Epidermal melanocyte (primary cell): ENCODE results near the gene MRPL57.
"Not testable (repeated sequence)": the region's sequence is repeated elsewhere in the genome, so short reads cannot be mapped to it uniquely, and the experiment has no call there.

Source experiments
- DNase-seq: peaks from one replicate; pipeline ENCODE4 v3.0.0; 2011; ENCODE audit warnings: low spot score; ENCODE audit not compliant: insufficient read length

The MRPL57 gene

DNA sequence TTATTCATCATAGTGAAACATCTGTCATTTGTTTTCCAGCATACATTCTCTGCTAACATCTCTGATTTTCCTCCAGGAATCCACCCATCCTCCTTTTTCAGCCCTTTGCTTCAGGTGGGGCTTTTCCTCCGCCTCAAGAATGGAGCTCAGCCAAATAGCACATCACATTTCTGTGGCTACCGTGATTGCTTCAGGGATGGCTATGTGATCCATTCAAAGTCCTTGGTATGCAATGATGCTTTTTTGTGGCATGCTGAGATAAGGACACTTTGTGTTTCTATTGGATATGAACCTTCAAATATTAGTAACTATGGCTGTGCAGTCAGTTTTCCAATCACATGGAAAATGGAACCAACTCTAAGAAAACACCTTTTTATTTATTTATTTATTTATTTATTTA lies 18.3 kb downstream of the MRPL57 start:
- not testable (repeated sequence) for DNase-seq

- not testable (repeated sequence) for DNase-seq
These were observed 21.3 kb downstream of the MRPL57 start for GRCh38 chr13:21197606-21198225.

- not testable (repeated sequence) for DNase-seq
These were observed 21.9 kb downstream of the MRPL57 start for GRCh38 chr13:21198391-21198790.

GRCh38 chr13:21201456-21202190 lies 25.2 kb downstream of the MRPL57 start:
- DNase-seq, result not testable (repeated sequence)

GRCh38 chr13:21202767-21203531 lies 26.5 kb downstream of the MRPL57 start:
- no peak for DNase-seq

- no peak for DNase-seq
These were observed 32.2 kb downstream of the MRPL57 start for GRCh38 chr13:21208652-21209154.

- DNase-seq, result no peak
These were observed 35.8 kb downstream of the MRPL57 start for GRCh38 chr13:21212138-21212775.

GRCh38 chr13:21215419-21215818 lies 39.0 kb downstream of the MRPL57 start:
- not testable (repeated sequence) for DNase-seq

- DNase-seq, result no peak
These were observed 39.9 kb downstream of the MRPL57 start for GRCh38 chr13:21216332-21216731.

DNA sequence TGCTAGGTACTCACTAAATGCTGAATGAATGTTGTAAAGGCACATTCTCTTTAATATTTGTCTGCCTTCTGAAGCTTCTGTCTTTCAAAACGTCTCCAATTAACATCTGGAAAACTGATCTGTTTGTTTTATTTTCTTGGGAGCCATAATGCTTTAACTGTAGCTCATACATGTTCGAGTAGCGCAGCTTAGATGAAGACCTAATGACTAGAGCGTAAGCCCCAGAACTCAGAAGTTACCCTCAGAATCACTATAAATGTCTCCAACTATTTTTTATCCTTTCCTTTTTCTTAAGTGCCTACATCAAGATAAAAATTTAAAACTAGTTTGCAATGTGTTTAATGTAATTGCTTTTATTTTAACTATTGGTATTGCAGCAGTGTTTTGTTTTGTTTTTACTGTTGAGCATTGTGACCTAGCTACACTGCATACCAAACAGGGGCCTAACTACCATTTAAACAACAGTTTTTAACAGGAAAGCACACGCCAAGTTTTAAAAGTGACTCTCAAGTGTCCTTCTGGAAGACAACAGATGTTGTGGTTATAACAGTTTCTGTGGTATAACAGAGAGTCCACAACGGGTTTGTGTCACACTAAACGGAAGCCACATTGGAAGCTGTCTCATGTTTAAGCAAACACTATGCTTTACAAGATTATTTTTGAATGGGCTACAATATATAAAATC lies 42.0 kb downstream of the MRPL57 start:
- no peak for DNase-seq

DNA sequence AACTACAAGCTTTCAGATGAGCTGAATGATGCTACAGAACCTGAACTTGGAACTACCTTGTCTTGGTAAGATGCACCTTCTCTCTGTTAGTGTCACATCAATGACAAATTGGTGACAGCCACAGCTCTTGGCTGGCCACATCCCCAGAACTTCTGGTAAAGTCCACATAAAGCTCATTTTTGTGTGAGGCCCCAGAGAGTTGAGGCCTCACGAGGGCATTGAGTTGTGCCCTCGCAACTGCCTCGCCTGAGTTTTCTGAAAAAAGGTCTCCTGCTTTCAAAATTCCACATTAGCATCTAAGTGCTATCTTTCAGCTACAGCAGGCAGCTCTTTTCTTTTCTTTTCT lies 42.6 kb downstream of the MRPL57 start:
- no peak for DNase-seq

- DNase-seq, result not testable (repeated sequence)
These were observed 43.3 kb downstream of the MRPL57 start for GRCh38 chr13:21219716-21220115.

GRCh38 chr13:21221268-21221667 lies 44.8 kb downstream of the MRPL57 start:
- no peak for DNase-seq

GRCh38 chr13:21225082-21225481 lies 48.6 kb downstream of the MRPL57 start:
- DNase-seq, result no peak

- DNase-seq, result no peak
These were observed 49.6 kb downstream of the MRPL57 start for GRCh38 chr13:21225841-21226581.

DNA sequence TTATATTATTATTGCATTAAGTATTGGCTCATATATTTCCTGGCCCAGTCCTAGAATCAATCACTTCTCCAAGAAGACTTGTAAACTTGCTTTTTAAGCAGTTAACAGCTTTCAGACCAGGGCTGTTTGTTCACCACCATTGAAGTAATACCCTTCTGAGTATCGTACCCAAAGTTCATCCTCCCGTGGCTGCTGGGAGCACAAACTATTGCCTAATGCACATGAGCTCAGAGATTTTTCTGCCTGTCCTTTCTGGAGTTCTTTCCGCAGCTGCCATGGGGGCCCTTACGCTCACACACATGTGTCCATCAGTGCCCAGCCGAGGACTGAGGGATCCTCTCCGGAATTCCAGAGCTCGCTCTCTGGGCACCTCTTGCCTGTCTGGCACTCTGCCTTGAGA lies 51.5 kb downstream of the MRPL57 start:
- no peak for DNase-seq
